Peyer's patch (tissue), 4 donors: ENCODE data around the gene STAT5B.

Source experiments
- POLR2A ChIP-seq, 2 donors: fragments of 450-650 bp; IDR thresholded peaks; one replicate each; pipeline ENCODE4 v1.5.1; 2017; ENCODE audit warnings: antibody characterized with exemption in 2 of 2, mild to moderate bottlenecking in 2 of 2, moderate library complexity in 2 of 2
- TF ChIP-seq, protein P1 (sequence below), 6 experiments: fragments of 450-650 bp in 4 of 6; fragments of 200-600 bp in 2 of 6; sonication (generic) in 1 of 6; IDR thresholded peaks; one replicate each; pipeline ENCODE4 v1.5.1; 2017 to 2019; ENCODE audit warnings: antibody characterized with exemption in 6 of 6, mild to moderate bottlenecking in 3 of 6, moderate library complexity in 1 of 6

DNA sequence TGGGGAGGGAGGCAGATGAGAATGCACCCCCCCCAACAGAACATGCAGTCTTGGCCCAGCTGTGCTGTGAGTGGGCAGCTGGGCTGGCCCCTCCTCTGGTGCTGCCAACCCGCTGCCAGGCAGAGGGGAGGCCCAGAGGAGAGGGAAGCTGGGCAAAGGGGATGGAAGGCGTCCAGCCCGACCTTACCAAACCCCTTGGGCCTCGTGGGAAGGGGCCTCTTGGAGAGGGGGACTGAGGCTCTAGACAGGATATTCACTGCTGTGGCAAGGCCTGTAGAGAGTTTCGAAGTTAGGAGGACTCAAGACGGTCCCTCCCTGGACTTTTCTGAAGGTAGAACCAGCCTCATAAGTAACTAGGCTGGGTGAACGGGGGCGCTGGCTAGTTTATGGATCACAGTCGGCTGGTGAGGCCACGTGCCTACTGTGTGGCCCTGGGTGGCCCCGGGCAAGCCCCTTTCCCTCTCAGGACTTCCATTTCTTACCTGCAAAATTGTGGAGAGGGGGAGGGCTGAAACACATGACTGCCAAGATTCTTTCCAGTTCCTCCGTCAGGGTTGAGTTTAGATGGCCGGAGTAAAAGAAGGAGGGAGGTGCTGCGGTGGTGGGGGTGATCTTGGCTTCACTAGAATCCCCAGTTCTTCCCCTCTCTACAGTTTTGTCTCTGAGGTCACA lies 11.2 kb upstream of the STAT5B start:
- TF ChIP-seq, protein P1, sequence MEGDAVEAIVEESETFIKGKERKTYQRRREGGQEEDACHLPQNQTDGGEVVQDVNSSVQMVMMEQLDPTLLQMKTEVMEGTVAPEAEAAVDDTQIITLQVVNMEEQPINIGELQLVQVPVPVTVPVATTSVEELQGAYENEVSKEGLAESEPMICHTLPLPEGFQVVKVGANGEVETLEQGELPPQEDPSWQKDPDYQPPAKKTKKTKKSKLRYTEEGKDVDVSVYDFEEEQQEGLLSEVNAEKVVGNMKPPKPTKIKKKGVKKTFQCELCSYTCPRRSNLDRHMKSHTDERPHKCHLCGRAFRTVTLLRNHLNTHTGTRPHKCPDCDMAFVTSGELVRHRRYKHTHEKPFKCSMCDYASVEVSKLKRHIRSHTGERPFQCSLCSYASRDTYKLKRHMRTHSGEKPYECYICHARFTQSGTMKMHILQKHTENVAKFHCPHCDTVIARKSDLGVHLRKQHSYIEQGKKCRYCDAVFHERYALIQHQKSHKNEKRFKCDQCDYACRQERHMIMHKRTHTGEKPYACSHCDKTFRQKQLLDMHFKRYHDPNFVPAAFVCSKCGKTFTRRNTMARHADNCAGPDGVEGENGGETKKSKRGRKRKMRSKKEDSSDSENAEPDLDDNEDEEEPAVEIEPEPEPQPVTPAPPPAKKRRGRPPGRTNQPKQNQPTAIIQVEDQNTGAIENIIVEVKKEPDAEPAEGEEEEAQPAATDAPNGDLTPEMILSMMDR (IDR thresholded peaks at IDR 0.05): no peak
- TF ChIP-seq POLR2A (IDR thresholded peaks at IDR 0.05): peak in 1 of 2 donors; percentile 28
